Measurements from ENCODE around the gene CACNA2D2. TPM values are rescaled to one million over a fixed set of nuclear protein-coding genes. Genes with fewer than 3 reads are reported as not detected.

Gene CACNA2D2
- total and polyA plus RNA-seq, 4 donors: 0.75 to 3.2 (median 2.2) TPM

Other genes starting within 250 kb of the CACNA2D2 start
- gene SEMA3B, start 234.5 kb downstream of the CACNA2D2 start, total RNA-seq: 10 to 100 TPM; 26.0 to 57.4 TPM
- gene SEMA3B, start 234.5 kb downstream of the CACNA2D2 start, polyA plus RNA-seq: 10 to 100 TPM; 23.3 to 69.5 TPM
- under 1 TPM in 1 of 2 donors, not detected in 1; 0.51 TPM for gene LSMEM2, start 224.5 kb downstream of the CACNA2D2 start, total RNA-seq
- gene LSMEM2, start 224.5 kb downstream of the CACNA2D2 start, polyA plus RNA-seq: 1 to 10 TPM in 1 of 2 donors, not detected in 1; 1.3 TPM
- 10 to 100 TPM; 46.8 to 58.8 TPM for gene IFRD2, start 211.2 kb downstream of the CACNA2D2 start, total RNA-seq
- 10 to 100 TPM; 34.6 to 47.1 TPM for gene IFRD2, start 211.2 kb downstream of the CACNA2D2 start, polyA plus RNA-seq
- 1 to 10 TPM; 2.2 to 2.9 TPM for gene HYAL3, start 204.2 kb downstream of the CACNA2D2 start, total RNA-seq
- gene HYAL3, start 204.2 kb downstream of the CACNA2D2 start, polyA plus RNA-seq: 1 to 10 TPM in 1 of 2 donors, under 1 TPM in 1; 0.63 to 5.1 TPM
- gene NAA80, start 204.2 kb downstream of the CACNA2D2 start, total RNA-seq: 10 to 100 TPM; 10.3 to 13.3 TPM
- gene NAA80, start 204.2 kb downstream of the CACNA2D2 start, polyA plus RNA-seq: 10 to 100 TPM in 1 of 2 donors, 1 to 10 TPM in 1; 2.8 to 16.9 TPM
- gene HYAL1, start 200.1 kb downstream of the CACNA2D2 start, total RNA-seq: 1 to 10 TPM; 6.9 to 9.3 TPM
- gene HYAL1, start 200.1 kb downstream of the CACNA2D2 start, polyA plus RNA-seq: 1 to 10 TPM; 1.6 TPM
- gene HYAL2, start 180.9 kb downstream of the CACNA2D2 start, total RNA-seq: 10 to 100 TPM; 52.6 to 71.2 TPM
- gene HYAL2, start 180.9 kb downstream of the CACNA2D2 start, polyA plus RNA-seq: 10 to 100 TPM in 1 of 2 donors, 1 to 10 TPM in 1; 5.6 to 25.3 TPM
- 10 to 100 TPM; 18.9 to 22.6 TPM for gene TUSC2, start 175.4 kb downstream of the CACNA2D2 start, total RNA-seq
- gene TUSC2, start 175.4 kb downstream of the CACNA2D2 start, polyA plus RNA-seq: 10 to 100 TPM; 28.5 to 33.2 TPM
- gene RASSF1, start 162.8 kb downstream of the CACNA2D2 start, total RNA-seq: 10 to 100 TPM; 41.6 to 43.2 TPM
- 10 to 100 TPM; 33.6 to 42.3 TPM for gene RASSF1, start 162.8 kb downstream of the CACNA2D2 start, polyA plus RNA-seq
- under 1 TPM; 0.68 to 0.96 TPM for gene ZMYND10, start 157.9 kb downstream of the CACNA2D2 start, total RNA-seq
- 1 to 10 TPM in 1 of 2 donors, under 1 TPM in 1; 0.13 to 3.5 TPM for gene ZMYND10, start 157.9 kb downstream of the CACNA2D2 start, polyA plus RNA-seq
- 10 to 100 TPM; 11.9 to 21.4 TPM for gene NPRL2, start 152.9 kb downstream of the CACNA2D2 start, total RNA-seq
- 10 to 100 TPM; 17.3 to 41.9 TPM for gene NPRL2, start 152.9 kb downstream of the CACNA2D2 start, polyA plus RNA-seq
- gene CYB561D2, start 152.8 kb downstream of the CACNA2D2 start, total RNA-seq: 10 to 100 TPM in 1 of 2 donors, 1 to 10 TPM in 1; 7.9 to 12.2 TPM
- 10 to 100 TPM in 1 of 2 donors, 1 to 10 TPM in 1; 6.8 to 14.4 TPM for gene CYB561D2, start 152.8 kb downstream of the CACNA2D2 start, polyA plus RNA-seq
- 10 to 100 TPM; 27.8 to 32.9 TPM for gene TMEM115, start 144.1 kb downstream of the CACNA2D2 start, total RNA-seq
- gene TMEM115, start 144.1 kb downstream of the CACNA2D2 start, polyA plus RNA-seq: 10 to 100 TPM; 10.3 to 31.8 TPM
- 10 to 100 TPM in 1 of 2 donors, 1 to 10 TPM in 1; 8.8 to 15.9 TPM for gene C3orf18, start 64.1 kb upstream of the CACNA2D2 start, total RNA-seq
- gene C3orf18, start 64.1 kb upstream of the CACNA2D2 start, polyA plus RNA-seq: 10 to 100 TPM; 16.4 to 18.0 TPM
- 10 to 100 TPM; 12.0 to 21.3 TPM for gene HEMK1, start 65.9 kb upstream of the CACNA2D2 start, total RNA-seq
- gene HEMK1, start 65.9 kb upstream of the CACNA2D2 start, polyA plus RNA-seq: 10 to 100 TPM; 11.0 to 18.3 TPM
- gene CISH, start 108.1 kb upstream of the CACNA2D2 start, total RNA-seq: 10 to 100 TPM in 1 of 2 donors, 1 to 10 TPM in 1; 8.3 to 10.1 TPM
- 1 to 10 TPM; 1.5 to 3.6 TPM for gene CISH, start 108.1 kb upstream of the CACNA2D2 start, polyA plus RNA-seq
- 10 to 100 TPM; 23.7 to 24.8 TPM for gene MAPKAPK3, start 113.5 kb upstream of the CACNA2D2 start, total RNA-seq
- 10 to 100 TPM; 13.0 to 18.3 TPM for gene MAPKAPK3, start 113.5 kb upstream of the CACNA2D2 start, polyA plus RNA-seq
- under 1 TPM; 0.72 to 0.97 TPM for gene DOCK3, start 171.3 kb upstream of the CACNA2D2 start, total RNA-seq
- gene DOCK3, start 171.3 kb upstream of the CACNA2D2 start, polyA plus RNA-seq: under 1 TPM; 0.31 to 0.38 TPM